Right ventricle myocardium superior (tissue), 1 donor: ENCODE results near the gene PIEZO2. TPM values are rescaled to one million over a fixed set of nuclear protein-coding genes. Genes with fewer than 3 reads are reported as not detected.

ENCODE experiments used
- ATAC-seq: fragments of 200-7000 bp; cut with Tn5 transposase; one replicate; pipeline ENCODE4 v1.9.1; 2020; ENCODE audit warnings: mild to moderate bottlenecking; ENCODE audit not compliant: poor library complexity
- DNase-seq: peaks from one replicate; pipeline ENCODE4 v3.0.0-alpha.2; 2020
- intact Hi-C: fragments of 100-400 bp; cut with DNase I; formaldehyde crosslinking; loops from one replicate; pipeline ENCODE4 v1.11.2; 2022
- total RNA-seq: library from RNA; stranded (reverse); fragmentation: NEBNext Ultra II Directional; extraction: Animal tissue kit (Norgen Biotek cat#: 25700); gene quantifications from one replicate; pipeline ENCODE4 v1.2.1, GENCODE V29; 2021
- donor health status: DM: no; HTN: yes; CAD: no; lungs with severe emphysema.

PIEZO2 gene
- total RNA-seq, 1 donor from 2014 or later = 0.32 TPM

DNA sequence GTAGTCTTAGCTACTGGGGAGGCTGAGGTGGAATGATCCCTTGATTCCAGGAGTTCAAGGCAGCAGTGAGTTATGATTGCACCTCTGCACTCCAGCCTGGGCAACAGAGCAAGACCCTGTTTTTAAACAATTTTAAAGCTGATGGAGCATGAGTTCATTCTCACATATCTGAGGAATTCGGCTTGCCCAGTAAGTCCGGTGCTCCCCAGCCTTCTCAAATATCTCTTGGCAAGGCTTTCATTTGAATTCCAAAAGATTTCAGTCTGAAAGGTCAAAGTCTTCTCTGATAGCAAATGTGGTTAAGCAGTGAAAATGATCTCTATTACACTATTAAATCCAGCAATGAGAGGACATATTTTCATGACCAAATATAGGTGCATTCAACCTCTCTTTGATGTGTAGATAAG, 27.9 kb downstream of the PIEZO2 start:
- intact Hi-C loops = no loop called here
- DNase-seq (no peak), ATAC-seq (no peak)

DNA sequence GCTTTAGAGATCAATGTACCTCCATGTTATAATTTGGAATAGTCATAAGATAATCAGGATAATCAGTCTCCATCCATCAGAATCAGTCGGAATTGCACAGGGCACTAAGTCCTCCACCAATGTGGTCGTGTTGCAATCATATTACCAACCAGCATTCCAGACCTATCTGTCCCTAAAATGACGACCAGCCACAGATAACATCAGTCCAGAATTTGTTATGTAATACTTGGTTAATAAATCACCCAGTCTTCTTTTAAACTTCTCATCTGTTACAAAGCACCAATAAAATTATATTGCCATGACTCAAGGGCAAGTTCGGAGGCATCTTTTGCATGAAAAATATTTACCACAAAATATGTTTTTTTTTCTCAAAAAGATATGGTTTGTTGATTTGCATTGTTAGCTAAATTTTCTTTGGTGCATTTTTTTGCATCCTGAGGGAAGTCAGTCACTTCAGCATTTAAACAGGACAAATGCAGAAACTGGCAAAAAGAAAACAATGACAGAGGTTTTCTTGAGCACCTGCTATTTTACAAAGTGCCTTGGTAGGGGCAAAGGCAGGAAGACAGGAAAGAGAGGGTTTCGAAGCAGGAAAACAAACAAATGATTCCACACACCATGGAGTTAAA, 29.3 kb downstream of the PIEZO2 start:
- ATAC-seq (no peak), DNase-seq (no peak)
- intact Hi-C loops = no loop called here

DNA sequence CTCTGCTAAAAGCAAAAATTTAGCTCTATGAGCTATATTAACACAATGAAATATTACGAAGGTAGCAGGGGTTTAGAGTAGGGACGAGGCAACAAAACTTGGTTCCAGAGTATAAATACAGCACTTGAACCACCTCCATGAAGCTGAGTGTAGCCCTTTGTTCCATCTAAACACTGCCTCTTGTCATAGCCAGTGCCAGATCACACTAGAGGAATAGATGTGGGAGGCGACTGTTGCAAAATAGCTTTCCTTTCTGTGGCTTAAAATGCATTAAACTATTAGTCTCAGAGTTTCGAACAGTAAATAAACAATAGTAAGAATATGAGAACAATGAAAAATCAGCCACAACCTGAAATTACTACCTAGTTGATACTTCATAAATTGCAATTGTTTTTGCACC, 29.8 kb downstream of the PIEZO2 start:
- no peak for DNase-seq
- intact Hi-C loops = no loop called here
- no peak for ATAC-seq

DNA sequence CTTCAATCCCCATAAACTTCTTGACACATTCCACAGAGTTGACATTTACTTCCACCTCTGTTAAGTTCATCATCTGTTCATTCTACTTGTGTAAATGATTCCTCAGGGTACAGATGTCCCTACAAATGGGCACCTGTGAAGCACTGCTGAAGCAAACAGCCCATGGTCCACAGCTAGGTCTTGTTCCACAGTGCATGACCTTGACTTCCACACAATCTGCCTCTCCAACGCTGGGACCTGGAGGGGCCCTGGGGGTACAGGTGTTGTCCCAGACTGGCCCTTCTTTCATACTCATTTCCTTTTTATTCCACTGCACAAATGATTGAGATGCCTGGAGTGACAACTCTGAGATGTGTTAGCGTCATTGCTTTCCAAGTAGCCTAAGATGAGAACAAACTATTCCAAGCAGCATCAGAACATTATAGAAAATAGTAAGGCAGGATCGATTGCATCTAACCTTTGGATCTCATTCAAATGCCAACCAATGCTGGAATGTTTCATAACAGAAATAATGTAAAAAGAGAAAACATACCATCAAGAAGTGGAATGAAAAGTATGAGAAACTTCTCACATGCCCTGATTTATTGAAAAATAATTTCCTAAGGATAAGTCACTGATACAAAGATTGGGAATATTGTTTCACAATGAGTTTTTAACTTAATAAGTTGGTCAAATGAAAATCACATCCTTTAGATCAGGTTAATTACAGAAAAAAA, 31.2 kb downstream of the PIEZO2 start:
- ATAC-seq (no peak), DNase-seq (no peak)
- intact Hi-C loops = no loop called here

DNA sequence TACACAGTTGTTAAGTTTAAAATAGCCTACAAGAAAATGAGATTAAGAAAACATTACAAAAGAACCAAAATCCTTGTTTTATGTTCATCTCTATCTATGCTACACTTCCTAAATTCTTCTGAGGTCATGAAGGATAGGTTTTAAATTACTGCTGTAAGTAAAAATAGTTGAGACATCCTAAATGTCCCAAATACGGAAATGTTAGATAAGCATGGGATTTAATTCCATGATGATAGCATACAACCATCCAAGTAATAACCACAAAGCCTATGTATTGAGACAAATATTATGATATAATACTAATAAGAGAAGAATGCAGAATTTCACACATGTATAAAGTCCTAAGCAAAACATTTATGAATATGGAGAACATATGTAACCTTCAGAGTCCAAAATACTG, 34.1 kb downstream of the PIEZO2 start:
- ATAC-seq = no peak
- no peak for DNase-seq
- intact Hi-C loops = no loop called here

DNA sequence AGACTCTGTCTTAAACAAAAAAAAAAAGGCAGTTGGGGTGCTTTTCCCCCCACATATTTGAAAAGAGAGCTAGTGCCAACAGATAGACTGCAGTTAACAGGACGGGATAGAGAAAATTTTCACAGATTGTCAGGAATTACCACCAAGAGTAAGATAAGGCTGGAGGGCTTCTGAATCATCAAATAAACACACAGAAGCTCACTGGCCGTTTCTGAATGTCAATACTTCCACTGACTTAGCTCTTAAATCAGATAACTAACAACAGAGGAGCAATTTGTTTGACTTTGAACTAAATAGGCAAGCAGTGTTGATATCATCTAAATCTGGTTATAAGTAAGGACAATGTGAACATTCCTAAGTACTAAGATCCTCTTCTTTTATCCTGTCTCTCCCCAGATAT, 34.7 kb downstream of the PIEZO2 start:
- ATAC-seq = no peak
- intact Hi-C loops = no loop called here
- DNase-seq = no peak

DNA sequence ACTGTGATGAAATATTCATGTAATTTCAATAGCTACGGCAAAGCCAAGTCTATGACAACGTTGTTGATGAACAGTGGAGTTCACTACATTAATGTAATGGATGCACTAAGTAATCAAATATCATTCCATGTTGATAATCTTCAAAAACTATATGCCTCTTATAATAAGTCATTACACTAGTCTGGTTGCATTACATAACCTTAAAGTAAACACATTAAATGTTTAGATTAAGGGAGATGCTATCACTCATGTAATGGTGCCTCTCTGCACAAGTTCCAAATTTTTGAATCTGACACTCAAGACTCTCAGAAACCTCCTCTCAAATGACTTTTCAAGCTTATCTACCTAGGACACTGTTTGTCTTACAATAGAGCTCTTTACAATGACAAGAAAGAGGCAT, 35.4 kb downstream of the PIEZO2 start:
- ATAC-seq (no peak), DNase-seq (no peak)
- intact Hi-C loops = no loop called here

DNA sequence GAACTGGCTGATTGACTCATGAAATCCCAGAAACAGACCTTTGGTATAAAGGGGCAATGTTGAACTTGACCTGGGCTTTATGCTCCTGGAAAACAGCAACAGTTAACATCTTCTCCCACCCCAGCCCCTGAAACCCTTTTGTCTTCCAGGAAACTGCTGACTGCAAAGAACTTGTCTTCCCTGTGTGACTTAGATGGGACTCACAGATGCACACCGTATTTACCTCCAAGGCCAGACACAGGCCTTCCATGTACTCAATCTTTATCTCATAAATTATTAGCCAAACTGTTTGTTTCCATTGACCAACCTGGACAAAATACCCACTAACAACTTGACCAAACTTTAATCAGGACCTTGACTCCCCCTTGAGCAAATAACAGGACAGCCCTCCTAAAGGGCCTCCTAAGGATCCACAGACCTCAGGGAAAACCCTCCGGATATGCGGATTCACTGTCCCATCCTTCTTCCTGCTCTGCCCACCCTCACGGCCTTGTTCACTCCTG, 36.3 kb downstream of the PIEZO2 start:
- DNase-seq (no peak), ATAC-seq (no peak)
- intact Hi-C loops = no loop called here

DNA sequence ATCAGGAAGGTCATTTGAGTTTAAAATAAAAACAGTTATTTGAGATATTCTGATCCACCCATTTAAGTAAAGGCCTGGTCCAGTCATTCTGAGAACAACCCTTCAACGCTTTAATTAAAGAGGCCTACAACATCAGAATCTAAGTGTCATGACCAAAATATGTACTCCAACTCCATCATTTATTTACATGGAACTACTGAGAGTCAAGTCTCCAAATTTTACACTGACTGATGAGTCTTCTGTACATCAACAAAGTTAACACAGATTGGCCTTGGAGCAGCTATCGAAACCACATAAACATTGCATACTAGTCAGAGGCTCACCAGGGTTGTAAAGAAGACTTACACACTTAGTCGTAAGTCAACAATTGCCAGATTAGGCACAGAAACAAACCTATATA, 37.1 kb downstream of the PIEZO2 start:
- intact Hi-C loops = no loop called here
- ATAC-seq = no peak

DNA sequence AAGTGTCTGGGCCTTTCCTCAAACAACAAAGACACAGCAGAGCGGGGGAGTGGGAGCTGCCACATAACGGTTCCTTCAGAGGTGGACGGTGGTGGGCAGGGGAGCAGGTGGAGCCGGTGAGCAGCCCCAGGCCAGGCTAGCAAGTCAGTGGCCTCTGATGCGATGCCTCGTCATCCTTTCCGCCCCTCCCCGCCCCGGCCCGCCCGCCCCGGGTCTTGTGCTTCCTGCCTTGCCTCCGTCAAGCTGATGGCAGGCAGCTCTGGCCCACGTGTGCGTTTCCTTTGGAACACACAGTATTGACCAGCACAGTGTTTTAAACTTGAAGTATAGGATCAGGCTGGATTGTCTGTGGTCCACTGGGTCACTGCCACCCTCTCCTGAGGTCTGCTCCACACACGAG, 38.9 kb downstream of the PIEZO2 start:
- ATAC-seq = no peak
- DNase-seq = no peak
- intact Hi-C loops = no loop called here

More for the DNA sequence above, 37.1 kb downstream of the PIEZO2 start:
- no peak for DNase-seq

DNA sequence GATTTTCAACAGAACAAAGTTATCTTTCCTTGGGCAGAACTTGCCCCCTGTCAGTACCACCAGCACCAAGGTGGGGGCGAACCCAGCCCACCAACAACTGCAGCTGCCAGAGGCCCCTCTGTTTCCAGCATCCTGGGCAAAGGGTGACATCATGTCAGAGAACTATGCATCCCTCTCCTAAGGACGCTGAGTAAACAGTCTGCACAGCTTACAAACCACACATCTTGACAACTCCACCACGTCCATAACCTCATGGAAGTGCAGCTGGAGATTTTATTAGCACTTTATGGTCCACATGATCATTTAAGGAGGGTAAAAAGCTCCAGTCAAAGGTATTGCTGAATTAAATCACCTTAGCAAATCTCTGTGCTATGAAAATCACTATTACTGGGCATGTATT, 40.4 kb downstream of the PIEZO2 start:
- intact Hi-C loops = no loop called here
- no peak for DNase-seq

DNA sequence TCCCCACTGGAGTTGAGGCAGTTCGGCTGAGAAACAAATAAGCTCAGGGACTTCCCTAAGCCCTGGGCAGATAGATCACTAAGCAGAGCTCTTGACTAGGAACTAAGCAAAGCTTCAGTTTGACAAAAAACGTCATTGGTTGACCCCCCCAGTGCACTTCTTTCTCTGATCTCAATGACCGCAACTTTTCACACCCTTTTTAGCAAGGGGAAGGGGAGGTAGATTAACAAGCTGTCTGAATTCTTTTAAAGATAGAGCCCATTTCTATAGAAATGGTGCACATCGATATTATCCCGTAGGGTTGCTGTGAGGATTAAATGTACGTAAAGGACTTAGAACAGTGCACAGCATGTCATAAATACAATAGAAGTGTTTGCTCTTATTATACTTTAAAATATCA, 42.5 kb downstream of the PIEZO2 start:
- no peak for ATAC-seq
- intact Hi-C loops = no loop called here
- DNase-seq = no peak

More for the DNA sequence above, 40.4 kb downstream of the PIEZO2 start:
- ATAC-seq = no peak

DNA sequence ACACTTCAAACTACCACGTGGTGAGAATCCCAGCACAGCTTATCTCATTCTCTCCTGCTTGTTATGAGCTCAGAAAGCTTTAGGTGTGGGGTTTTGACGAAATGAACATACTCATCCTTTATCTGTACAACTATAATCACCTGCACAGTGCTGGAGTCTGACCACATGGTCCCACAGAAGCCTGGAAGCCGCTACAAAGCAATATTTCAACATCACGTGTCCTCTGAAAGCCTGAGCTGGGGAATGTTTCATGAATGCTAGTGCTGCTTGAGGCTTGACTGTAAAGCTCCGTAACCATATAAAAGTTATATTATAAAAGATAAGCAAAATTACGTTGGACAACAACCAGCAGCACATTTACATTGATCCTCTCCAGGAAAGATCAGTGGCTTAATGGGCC, 43.9 kb downstream of the PIEZO2 start:
- intact Hi-C loops = no loop called here
- DNase-seq (no peak), ATAC-seq (no peak)

DNA sequence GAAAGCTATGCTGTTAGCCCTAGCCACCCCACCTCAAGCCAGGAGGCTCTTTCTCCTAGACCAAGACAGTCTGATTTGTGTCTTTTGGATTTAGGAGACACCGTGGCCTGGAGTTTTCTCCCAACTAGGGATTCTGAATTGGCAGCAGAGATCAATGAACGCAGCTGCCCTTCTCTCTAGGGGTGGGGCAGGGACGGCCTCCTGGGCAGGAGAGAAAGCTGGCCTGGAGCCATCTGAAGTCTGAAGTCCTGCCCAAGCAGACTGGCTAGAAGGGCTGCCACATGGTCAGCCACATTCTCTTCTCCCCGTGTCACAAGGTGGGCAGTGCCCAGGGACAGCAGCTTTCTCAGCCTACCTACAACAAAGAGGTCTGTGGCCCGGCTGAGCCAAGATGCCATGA, 45.1 kb downstream of the PIEZO2 start:
- DNase-seq (no peak), ATAC-seq (no peak)
- intact Hi-C loops = no loop called here

DNA sequence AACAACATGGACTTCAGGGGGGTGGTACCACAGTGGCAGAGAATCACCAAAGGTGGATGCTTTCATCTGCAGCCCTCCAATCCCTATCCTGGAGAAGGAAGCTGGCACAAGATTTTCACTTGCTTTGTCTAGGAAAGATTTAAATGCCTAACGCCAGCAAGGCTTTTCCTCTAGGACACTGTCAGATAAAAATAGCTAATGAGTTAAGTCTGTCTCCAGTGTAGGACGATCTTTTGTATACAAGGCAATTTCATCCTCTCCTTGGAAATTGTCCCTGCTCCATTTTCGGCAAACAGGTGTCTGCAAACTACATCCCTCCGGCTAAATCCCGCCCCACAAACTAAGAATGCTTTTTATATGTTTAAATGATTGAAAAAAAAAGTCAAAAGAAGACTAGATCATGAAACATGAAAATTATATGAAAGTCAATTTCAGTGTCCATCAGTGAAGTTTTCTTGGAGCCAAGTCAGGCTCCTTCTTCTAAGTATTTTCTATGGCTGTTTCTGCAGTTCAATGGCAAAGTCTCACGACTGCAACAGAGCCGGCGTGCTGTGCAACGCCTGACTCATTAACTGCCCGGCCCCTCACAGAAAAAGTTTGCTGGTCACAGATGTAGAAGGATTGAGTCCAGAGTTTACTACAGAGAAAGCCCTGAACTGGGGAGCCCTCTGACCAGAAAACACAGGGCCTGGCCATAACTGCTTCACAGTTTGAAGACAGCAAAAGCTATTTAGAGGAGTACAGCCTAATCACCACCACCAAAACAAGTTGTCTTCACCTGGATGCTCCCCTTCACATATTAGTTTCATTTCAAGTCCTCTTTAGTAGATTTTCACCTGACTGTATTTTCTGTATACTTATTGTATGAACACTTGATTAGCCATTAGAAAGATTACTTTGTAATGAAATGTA, 52.3 kb downstream of the PIEZO2 start:
- intact Hi-C loops = no loop called here
- DNase-seq = no peak
- no peak for ATAC-seq

DNA sequence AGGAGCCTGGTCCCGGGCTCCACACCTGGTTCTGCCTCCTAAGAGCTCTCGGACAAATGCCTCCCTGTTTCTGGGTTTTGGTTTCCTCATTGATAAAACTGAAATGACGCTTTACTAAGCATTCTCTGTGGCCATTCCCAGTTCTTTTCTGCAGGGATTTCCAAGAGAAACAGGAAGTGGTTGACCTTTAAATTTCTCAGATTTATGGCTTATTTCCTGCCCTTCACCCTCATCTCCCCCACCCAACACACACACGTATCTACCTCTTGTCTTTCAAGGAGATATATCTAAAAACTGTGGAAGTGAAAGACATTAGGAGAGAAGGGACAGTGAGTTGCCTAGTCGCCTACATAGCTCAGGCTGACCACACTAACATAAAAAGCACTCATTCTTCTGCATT, 53.0 kb downstream of the PIEZO2 start:
- ATAC-seq (no peak), DNase-seq (no peak)
- intact Hi-C loops = no loop called here

DNA sequence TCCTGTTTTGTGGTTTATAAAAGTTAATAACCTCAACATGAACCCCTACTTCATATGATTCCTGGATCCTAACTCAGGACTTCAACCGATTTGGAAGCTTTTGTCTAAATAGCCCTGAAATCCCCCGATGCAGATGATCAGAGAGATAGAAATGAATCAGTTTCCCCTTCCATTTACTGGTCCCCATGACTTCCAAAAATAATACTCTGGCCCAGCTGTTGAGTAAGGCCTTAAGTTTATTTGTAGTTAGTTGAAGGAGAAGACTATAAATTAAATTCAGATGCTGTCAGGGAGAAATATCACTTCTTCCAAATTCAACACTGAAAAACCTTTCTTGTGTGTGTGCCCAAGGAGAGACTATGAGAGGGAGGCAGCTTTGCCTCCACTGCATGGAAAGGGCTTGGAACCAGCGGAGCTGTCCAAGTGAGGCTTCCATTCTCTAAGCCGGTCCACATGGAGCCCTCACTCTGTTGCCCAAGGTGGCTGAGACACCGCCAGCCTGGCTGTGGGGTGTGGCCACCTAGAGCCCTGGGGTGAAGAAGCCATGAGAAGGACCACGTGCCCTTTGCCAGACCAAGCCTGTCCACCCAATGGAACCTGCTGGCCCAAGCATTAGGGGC, 53.6 kb downstream of the PIEZO2 start:
- DNase-seq (no peak), ATAC-seq (no peak)
- intact Hi-C loops = no loop called here

DNA sequence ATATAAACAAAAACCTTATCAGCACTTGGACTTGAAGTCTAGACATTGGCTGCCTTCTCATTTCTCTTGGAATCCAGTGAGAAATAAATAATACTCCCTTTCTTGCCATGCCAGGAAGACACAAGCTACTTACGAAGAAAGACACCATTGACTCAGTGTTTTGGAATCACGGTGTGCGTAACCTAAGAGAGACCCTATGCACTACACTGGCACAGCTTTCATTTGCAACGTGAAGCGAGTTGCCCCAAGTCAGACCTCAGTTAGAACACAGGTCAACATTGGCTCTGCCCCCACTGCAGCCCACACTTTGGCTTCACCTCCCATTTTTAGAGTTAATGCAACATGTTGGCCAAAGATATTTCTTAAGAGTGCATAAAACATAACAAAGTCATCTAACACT, 54.2 kb downstream of the PIEZO2 start:
- ATAC-seq = no peak
- intact Hi-C loops = no loop called here
- DNase-seq = no peak

DNA sequence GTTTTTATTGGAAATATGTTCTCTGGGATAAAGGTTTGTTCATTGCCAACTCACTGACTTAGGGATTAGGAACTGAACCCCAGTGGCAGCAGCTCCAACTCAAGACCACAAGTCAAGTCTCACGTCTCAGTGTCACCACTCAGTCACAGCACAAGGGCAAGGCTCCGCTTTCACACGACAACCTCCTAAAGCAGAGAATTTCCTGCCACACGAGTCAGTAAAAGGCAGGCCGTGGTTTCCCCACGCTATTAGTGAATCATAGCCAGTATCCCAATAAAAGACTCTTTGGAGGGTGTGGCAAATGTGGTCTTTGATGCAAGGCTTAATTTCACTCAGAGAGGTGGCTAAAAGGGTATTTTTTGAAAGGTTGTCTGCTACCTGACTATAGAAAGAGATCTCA, 57.6 kb downstream of the PIEZO2 start:
- intact Hi-C loops = no loop called here
- no peak for DNase-seq
- ATAC-seq = no peak
